Fibroblast of pulmonary artery (primary cell): Measurements from ENCODE around the gene FN3K.

ENCODE experiments used
- DNase-seq: peaks from one replicate; pipeline ENCODE4 v3.0.0-alpha.2; 2010; ENCODE audit warnings: low read depth
- H3K4me3 ChIP-seq: replicated peaks from 2 replicates; pipeline ENCODE4 v1.5.1; 2011; ENCODE audit warnings: low read depth, mild to moderate bottlenecking, control low read depth, low read length, moderate library complexity
- CTCF ChIP-seq: IDR thresholded peaks from 2 replicates; pipeline ENCODE4 v1.5.1; 2011; ENCODE audit warnings: mild to moderate bottlenecking, control low read depth, low read length, inconsistent platforms; ENCODE audit errors: missing control alignments

Gene FN3K

DNA sequence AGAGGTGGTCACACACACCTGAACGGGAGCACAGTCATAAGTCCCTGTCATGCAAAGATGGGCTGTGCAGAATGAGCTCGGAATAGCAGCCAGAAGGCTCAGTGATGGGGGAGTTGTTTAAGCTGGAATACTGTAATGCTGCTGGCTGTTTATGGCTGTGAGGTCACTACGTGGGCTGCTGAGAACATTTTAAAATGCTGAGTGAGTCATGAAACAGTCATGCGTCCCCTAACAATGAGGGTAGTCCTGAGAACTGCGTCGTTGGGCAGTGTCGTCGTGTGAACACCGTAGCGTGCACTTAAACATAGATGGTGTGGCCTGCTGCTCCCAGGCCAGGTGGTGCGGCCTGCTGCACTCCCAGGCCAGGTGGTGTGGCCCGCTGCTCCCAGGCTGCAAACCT lies 56.1 kb downstream of the FN3K start:
- no peak overlapping the region for H3K4me3 ChIP-seq
- peak; percentile 94 for DNase-seq
- TF ChIP-seq CTCF, result no peak

DNA sequence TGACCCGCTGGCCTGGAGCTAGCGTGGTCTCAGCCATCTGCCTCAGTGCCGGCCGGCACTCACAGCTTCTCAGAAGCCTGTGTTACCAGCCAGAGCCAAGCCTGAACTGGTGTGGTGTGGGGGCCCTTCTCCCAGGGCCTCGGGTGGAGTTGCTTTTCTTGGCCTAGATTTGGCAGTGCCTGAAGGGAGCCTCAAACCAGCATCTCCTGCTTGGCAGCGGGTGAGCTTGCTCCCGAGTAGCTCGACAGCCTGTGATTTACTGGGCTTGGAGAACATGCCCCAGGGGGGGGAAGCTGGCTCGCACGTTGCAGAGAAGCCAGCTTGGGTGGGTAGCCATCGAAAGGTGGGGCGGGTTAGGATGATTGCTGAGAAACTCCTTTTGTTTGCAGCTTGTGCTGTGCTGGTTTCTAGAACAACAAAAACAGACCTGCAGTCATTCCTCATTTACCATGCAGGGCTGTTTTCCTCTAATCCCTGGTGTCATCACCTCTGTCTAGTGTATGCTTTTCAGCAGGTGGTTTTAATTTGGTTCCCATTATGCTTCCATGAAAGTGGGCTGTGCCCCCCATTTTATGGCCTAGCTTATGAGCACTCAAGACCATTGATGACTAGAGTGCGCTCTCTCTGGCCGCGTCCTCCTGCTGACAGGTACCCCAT lies 58.7 kb downstream of the FN3K start:
- TF ChIP-seq CTCF, result no peak
- H3K4me3 ChIP-seq, result no peak overlapping the region
- no peak for DNase-seq

- DNase-seq, result no peak
These were observed 59.5 kb downstream of the FN3K start for GRCh38 chr17:82794781-82795482.

DNA sequence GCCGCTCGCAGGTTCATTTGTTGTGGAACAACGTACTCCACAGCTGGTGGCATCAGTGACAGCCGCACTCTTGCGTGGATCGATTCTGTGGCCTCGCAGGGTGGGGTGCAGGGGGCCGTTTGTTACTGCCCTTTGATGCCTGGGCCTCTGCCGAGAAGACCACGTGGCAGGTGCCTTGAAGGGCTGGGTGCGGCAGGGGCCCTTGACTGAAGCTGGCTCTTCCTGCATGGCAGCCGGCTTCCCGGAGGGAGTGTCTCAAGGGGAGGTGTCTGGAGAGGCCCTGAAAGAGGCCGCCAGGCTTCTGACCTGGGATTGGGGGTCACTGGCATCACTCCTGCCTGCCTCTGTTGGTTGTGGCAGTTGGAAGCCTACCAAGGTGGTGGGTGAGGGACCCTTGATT lies 60.2 kb downstream of the FN3K start:
- no peak for TF ChIP-seq CTCF
- H3K4me3 ChIP-seq, result no peak overlapping the region
- no peak for DNase-seq

More at GRCh38 chr17:82794781-82795482, 59.5 kb downstream of the FN3K start:
- TF ChIP-seq CTCF, result no peak
- no peak overlapping the region for H3K4me3 ChIP-seq

- no peak overlapping the region for H3K4me3 ChIP-seq
- TF ChIP-seq CTCF, result no peak
- no peak for DNase-seq
These were observed 61.6 kb downstream of the FN3K start for GRCh38 chr17:82797061-82797460.

GRCh38 chr17:82798752-82799151 lies 63.3 kb downstream of the FN3K start:
- no peak overlapping the region for H3K4me3 ChIP-seq
- no peak for DNase-seq
- no peak for TF ChIP-seq CTCF

- TF ChIP-seq CTCF, result no peak
- no peak for DNase-seq
- H3K4me3 ChIP-seq, result no peak overlapping the region
These were observed 64.2 kb downstream of the FN3K start for GRCh38 chr17:82799591-82799990.
